Measurements from ENCODE around the gene TRPM2.
"Not testable (repeated sequence)": the region's sequence is repeated elsewhere in the genome, so short reads cannot be mapped to it uniquely, and the experiment has no call there.

The TRPM2 gene

DNA sequence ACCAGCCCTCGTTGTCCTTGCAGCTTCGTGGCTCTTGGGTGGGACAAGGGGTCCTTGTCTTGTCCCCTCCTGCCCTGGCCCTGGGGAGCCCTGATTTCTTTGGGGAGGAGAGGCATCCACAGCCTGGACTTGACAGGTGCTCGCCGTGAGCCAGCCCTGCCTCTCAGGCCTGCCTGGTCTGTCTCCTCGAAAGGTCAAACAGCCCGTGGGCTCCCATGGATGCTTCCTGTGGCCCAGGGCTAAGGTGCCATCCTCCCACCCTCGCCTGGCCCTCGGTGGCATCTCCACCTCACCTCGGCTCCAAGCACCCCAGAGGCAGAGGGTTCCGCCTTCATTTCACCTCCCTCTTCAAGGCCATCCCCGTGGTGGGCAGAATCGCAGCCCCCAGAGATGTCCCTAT, 110.9 kb downstream of the TRPM2 start:
- DNase-seq, result no peak

DNA sequence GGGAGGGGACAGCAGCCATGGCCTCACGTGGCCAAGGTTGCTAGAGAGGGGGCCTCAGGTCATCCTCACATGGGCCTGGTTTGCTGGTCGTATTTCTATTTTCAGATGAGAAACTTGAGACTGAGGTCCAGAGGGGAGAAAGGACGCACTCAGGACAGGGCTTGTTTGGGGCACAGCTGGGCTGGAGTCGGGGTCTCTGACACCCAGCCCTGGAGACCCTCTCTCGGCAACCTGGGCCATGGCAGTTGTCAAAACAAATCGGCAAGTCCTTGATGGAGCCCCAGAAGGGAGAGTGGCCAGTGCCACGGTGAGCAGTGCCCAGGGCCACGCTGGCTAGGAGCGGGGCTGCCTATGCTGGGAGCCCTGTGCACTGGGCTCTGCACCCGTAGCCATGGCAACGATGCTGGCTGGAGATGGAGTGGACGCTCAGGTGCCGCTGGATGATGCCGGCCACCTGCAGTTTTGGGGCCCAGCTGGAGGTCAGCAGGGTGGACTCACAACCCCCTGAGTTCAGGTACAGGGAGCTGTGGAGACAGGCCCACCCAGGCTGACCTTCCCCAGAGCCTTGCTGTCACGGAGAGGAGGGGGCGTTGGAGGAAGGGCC, 113.0 kb downstream of the TRPM2 start:
- no peak for DNase-seq

DNA sequence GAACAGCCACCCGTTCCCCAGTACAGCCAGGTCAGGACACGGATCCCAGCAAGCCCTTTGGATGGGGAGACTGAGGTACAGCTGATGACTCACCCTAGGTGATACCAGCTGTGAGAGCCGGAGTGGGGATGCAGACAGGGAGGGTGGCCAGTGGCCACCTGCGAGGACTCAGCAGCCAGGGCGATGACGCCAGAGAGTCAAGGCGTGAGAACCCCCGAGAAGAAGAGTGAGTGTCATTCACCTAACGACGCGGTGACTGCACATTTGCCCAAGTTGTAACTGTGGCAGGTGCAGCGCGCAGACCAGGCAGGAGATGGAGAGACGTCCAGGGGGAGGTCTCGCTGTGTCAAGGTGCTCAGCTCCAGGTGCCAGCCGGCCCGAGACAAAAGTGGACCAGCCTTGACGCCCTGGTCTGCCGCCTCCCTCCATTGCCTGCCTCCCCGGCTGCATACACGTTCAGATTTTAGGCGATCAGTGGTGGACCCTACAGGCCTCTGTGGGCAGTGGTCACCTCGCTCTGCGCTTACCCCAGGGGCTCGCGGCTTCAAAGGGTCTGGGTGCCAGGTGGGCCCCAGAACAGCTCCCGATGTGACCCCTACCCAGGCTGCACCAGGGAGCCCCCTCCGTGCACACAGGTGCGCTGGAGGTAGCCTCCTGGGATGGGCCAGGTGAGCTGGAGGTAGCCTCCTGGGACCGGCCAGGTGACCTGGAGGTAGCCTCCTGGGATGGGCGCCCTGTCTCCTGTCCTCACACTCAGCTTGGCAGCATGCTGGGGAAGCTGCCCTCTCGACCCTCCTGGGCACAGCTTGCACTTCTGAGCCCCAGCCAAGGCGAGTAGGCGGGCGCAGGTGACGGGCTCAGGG, 113.8 kb downstream of the TRPM2 start:
- no peak for DNase-seq

DNA sequence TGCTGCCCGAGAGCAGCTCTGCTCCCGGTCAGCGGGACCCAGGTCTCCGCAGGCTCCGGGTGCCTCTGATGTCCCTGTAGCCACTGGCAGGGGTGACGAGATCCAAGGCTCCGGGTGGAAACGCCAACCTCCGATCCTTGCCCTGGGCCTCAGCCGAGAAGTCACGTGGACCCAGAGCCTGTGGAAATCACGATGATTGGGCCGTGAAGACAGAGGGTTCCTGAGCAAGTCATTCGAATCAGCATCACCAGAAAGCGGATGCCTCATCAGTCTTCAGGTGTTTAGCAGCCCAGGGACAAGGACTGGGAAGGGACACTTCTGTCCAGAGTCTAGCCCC, 114.4 kb downstream of the TRPM2 start:
- no peak for DNase-seq

DNA sequence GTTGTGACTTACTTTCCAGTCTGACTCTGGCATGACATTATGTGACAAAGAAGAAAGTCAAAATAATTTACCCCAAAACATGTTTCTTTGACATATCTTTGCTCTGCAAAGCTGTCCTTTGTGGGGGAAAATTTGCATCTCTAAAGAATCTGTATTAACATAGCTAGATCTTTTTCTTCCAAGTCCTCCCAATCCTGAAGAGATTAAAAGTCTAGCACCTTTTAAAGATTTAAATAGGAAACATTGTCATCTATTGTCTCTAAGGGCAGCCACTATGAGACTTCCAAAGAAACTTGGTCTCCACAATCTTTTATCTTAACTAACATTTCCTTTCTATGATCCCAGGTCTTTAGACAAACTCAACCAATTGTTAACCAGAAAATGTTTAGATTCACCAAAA, 117.9 kb downstream of the TRPM2 start:
- DNase-seq, result no peak

DNA sequence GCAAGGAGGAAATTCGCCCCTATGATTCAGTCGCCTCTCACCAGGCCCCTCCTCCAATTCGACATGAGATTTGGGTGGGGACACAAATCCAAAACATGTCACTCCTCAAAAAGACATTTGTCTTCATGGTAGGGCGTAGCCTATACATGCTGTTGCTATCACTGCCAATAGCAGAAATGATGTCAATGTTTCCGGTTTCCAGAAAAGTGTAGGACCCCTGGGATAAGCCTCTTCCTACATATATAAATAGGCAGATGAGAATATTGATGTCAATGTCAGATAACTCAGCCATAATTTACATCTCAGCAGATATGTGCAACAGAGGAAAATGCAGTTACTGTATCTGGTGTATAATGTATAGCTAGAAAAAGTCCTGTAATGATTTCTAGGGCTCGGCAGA, 118.6 kb downstream of the TRPM2 start:
- DNase-seq, result no peak

DNA sequence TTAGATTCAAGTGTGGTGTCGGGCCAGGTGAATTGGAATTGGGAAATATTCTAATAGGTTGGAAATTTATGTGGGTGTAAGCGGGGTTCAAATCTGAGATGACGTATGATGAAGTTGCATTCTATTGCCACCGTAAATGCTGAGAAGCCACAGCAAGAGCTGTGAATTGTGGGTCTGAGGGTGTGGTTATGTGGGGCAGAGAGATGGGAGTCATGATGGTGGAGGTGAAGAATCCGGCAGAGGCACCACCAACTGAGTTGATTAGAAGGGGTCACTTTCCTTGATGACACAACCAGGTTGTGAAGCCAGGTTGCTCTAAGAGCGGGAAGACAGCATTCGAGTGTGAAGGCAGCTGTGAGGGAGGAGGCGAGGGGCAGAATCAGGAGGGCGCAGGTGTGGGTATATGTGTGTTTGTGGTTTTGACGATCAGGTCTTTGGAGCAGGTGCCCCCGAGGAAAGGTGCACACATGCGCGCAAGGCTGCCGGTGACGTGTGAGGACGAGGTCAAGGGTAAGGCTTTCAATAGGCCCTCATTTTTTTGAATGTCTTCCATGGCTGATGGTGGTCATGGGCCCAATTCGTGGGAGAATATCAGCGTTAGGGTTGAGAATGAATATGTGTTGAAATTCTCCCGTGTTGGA, 120.6 kb downstream of the TRPM2 start:
- DNase-seq, result no peak

DNA sequence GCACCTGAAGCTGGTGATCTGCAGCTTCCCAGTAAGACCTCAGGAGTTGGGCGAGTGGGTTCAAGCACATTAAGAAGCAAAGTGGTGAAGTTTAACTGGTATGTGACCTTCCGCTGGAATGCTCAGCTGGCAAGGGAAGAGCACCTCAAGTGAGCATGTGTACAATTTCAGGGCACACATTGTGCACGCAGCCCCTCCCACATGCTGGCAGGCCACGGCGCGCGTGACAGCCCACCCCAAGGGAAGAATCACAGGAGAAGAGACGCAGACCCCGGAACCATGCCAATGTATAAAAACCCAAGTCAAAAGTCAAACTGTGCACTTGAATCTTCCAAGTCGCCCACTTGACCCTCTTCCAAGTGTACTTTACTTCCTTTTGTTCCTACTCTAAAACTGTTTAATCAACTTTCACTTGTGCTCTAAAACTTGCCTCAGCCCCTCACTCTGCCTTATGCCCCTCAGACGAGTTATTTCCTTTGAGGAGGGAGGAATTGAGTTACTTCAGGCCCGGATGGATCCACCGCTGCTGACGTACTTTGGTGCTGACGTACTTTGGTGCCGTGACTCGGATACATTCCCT, 121.9 kb downstream of the TRPM2 start:
- no peak for DNase-seq

DNA sequence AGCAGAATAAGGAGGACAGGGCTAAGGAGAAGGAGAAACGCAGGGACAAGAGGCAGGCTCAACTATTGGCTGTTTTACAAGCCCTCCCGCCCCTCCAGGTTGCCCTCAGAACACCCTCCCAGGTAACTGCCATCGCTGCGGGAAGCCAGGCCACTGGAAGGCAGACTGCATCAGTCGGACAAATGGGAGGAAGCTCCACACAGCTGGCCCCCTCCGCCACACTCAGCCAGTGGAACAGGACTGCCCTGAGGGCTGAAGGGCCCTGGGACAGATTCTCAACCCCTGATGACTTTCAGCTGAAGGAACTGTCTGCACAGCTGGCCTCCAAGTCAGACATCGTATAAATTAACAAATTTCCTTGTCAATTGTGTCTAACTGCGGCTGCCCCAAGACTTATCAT, 123.7 kb downstream of the TRPM2 start:
- DNase-seq, result no peak

DNA sequence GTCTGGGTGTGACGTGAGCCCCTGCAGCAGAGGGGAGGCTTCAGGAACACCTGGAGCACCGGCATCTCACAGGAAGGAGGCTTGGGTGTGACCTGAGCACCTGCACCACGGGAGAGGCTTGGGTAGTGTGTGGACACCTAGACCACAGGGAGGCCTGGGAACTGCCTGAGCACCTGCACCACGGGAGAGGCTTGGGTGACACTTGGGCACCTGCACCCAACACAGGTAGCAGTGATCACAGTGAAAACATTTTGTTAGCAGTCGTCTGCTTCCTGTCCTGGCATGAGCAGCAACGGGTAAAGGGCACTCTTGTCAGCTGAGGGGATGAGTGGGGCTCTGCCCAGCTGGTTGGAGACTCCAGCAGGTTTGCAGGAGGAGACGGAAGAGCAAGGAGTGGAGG, 124.3 kb downstream of the TRPM2 start:
- no peak for DNase-seq

DNA sequence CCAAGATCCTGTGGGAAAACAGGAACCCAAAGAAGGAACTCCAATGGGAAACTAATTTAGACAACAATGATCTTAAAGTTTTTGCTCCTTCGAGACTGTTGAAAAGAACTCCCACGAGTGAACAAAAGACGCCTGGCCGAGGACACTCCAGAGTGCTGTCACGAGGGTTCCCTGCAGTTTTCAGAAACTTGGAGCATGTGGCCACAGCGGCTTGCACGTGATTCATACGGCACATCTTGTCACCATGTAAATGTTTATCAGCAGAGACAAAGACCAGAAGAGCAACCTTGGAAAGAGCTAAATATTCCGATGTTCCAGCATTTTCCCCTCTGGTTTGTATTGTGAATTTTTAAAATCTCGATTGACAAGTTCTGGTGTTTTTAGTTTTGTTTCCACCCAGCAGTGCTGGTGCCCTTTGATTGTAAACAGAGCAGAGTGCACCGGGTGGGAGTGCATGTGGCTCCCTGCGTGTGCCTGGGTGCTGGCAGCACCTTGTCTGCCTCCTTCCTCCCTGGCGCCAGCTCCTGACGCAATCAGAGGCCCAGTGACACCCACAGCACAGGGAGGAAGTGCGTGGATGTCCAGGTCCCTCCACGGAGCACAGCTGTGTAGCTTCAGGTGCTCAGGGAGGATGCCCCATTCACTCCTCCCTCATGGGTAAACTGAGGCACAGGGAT, 124.8 kb downstream of the TRPM2 start:
- no peak for DNase-seq

DNA sequence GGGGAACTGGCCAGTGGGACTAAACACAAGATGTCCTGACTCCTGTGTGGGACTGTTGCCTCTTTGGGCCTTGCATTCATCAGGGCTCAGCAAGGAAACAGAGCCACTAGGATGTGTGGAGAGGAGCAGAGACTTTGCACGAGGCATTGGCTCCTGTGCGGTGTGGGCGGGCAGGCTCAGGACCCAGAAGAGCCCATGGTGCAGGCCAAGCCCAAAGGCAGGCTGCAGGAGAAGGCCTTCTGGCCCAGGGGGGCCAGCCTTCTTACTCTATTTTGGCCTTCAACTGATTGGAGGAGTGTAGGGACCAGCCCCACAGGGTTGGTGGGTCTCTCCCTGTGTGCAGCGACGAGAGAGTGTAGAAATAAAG, 125.4 kb downstream of the TRPM2 start:
- no peak for DNase-seq

DNA sequence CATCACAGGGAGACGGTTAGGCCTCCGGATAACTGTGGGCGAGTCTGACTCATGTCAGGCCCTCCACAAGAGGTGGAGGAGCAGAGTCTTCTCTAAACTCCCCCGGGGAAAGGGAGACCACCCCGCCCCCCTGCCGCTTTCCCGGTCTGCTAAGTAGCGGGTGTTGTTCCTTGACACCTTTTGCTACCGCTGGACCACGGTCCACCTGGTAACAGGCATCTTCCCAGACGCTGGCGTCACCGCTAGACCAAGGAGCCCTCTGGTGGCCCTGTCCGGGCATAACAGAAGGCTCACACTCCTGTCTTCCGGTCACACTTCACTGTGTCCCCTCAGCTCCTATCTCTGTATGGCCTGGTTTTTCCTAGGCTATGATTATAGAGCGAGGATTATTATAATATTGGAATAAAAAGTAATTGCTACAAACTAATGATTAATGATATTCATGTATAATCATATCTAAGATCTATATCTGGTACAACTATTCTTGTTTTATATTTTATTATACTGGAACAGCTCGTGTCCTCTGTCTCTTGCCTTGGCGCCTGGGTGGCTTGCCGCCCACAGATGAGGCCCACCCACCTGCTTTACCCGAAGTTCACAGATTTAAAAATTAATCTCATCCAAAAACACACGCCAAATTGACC, 126.3 kb downstream of the TRPM2 start:
- not testable (repeated sequence) for DNase-seq

DNA sequence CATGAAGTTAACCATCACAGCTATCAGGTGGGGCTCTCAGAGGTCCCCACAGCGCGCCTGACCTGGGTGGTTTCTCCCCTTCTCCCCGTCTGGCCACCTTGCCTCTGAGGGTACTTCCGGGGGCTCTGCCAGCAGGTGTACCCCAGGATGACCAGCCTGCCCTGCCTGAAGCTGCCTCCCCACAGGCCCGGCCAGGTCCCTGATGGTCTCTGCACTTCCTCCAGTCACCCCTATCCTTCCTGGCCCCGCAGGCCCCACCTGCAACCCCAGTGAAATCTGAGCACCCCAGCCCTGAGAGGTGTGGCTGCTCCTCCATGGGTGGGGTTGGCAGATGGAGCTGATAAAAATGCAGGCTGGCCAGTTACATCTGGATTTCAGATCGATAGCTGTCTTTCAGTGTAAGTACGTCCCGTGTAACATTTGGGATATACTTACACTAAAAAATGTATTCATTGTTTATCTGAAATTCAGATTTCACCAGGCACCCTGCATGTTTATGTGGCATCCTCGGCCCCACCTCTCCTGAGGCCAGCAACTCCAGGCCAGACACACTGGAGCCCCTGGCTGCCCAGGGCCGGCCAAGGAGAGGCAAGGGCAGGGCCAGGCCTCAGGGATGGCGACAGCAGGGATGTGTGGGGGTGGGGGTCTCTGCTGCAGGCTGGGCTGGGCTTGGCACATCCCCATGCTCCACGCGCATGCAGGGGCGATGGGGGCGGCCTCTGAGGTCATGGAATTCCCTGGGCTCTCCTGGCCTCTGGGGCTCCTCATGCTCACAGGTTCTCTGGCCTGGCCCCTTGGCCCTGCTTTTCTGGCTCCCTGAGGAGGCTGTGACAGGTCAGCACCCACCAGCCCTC, 127.0 kb downstream of the TRPM2 start:
- DNase-seq, result no peak

DNA sequence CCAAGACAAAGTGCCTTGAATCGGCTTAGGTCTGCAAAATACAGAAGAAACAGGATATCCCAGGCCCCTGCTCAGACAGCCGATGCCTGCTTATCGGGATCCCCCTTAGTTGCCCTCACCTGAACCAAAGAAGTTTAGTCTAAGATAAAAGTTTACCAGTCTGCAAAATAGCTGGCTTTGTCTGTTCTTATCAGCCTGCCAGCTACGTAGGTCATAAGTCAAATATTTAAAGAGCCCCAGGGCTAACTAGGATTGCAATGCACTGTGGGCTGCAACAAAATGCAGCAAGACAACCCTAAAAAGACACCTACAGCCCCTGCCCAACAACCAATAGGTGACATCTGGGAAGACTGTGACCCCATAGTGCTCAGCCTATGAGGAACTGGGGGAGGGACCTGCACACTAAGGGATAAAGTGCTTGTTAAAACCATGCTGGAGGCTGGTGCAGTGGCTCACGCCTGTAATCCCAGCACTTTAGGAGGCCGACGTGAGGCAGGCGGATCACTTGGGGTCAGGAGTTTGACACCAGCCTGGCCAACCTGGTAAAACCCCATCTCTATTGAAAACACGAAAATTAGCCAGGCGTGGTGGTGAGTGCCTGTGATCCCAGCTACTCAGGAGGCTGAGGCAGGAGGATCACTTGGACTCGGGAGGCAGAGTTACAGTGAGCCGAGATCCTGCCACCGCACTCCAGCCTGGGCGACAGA, 129.3 kb downstream of the TRPM2 start:
- DNase-seq, result no peak

DNA sequence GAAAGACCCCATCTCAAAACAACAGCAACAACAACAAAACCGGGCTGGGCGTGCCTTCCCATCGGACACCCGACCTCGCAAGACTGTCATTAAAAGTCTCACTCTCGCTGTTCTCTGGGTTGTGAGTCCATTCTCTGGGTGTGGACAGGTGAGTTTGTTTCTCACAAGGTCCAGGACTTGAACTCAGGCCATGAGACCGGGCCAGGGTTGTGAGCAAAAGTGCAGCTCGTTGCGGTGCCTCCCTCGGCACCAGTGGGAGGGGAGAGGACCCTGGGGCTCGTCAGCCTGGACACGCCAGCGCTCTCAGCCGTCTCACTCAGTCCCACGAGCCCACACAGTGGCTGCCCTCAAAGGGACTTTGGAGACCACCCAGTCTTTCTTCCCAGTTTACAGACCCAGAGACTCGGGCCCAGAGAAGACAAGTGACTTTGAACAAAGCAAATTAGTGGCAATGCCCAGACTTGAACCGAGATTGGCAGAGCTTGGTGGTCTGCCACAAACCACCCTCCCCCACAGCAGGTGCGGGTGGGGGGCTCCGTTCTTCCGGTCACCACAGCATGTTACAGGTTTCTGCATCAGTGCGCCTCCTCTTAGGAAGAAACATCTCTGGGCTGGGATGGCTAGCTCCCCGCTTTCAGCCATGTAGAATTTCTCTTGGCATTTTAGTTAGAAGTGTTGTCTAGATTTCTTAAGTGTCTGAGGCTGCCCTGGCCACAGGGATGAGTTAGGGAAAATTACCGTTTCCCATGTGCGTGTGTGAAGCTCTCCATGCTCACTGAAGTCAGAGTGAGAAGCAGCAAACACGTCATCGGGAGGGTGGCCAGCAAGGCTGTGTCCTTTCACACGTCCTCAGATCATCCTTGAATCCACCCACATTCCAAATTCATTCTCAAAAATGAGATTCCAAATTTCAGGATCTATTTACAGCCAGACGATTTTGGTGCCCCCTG, 130.1 kb downstream of the TRPM2 start:
- DNase-seq, result no peak

DNA sequence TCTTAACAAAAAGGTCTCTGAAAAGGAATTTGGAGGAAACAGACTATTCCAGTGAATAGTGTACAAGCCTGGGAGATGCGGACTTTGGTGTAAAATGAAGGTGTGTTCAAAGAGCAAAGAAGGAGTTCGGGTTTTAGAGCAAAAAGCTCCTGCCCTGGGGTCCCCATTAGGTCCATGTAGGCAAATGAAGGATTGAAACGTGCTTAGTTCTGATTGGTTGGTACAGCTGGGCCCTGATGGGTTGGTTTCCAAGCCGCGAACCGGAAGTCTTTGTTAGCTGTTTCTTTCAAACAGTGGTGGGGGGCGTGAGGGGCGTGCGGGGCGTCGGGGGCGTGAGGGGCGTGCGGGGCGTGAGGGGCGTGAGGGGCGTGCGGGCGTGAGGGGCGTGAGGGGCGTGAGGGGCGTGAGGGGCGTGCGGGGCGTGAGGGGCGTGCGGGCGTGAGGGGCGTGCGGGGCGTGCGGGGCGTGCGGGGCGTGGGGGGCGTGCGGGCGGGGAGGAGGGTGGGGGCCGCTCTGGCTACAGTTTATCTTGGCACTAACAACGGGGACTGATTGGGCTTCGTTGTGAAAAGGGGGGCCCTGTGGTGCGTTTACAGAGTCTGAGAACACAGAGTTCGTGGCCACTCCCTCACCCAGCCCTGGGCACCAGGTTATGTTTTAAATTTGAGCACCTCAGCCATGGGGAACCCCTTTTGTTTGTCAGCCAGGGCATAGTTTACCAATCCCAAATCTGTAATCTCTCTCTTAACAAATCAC, 131.3 kb downstream of the TRPM2 start:
- DNase-seq, result no peak

DNA sequence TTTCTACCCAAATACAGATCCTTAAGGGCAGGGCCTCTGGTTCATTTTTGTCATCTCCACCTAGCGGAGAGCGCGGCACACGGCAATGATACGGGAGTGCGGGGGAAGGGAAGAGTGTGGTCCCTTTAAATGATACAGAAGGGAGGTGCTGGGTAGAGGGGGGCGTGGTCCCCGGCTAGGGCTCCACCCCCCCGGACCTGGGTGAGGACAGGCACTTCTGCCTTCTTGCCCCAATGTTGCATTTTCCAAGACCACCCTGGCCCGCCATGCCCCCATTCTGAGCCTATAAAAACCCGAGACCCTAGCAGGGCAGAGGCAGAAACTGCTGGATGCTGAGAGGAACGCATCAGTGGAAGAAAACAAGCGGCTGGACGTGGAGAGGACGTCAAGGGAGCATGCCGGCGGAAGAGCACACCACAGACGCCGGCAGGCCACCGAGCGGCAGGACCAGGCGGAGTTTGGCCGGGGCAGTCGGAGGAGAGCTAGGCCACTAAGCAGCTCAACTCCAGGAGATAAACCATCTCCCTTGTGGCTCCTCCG, 131.9 kb downstream of the TRPM2 start:
- DNase-seq, result no peak

DNA sequence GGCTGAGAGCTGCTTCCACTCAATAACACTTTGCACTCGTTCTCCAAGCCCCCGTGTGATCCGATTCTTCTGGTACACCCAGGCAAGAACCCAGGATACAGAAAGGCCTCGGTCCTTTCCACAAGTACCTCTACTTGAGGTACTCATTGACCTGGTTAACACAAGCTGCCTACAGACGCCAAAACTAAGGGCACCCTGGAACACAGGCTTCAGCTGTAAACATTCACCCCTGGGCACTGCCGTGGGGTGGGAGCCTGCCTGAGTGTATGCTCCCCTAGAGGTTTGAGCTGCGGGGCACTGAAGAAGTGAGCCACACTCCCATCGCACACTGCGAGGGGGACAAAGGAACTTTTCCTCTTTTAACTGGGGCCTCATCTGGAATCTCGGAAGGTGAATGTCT, 132.4 kb downstream of the TRPM2 start:
- no peak for DNase-seq
